Measurements from ENCODE around the gene GSE1. TPM values are rescaled to one million over a fixed set of nuclear protein-coding genes. Genes with fewer than 3 reads are reported as not detected.

The GSE1 gene
- total RNA-seq, 1 experiment from 2014 or later = 124 TPM

- Mint-ChIP-seq H3K9me3 (no peaks in the 10 kb centered on the region), H3K27ac (peak overlapping the region; percentile 97), H3K4me3 (peak overlapping the region; percentile 68), H3K27me3 (ENCODE audit: low read depth) (peaks cover 17% of the 10 kb centered on the region), H3K36me3 (no peaks in the 10 kb centered on the region), H3K4me1 (peaks cover 49% of the 10 kb centered on the region)
- peak; percentile 40 for ATAC-seq
- peak; percentile 94 for DNase-seq (ENCODE audit: low spot score)
- ChIA-PET POLR2A (interaction anchor here (0.5 to 3.3 kb wide), 4 partner anchors 32 to 63 kb away, joined by 3 to 20 read pairs (median 6); no protein-coding TSS in a partner anchor), CTCF (interaction anchor here (0.6 to 9.0 kb wide), 36 partner anchors 9 to 357 kb away, joined by 3 to 160 read pairs (median 4); no protein-coding TSS in a partner anchor)
- TF ChIP-seq MXD4 (CRISPR knock-in tag; IDR thresholded peaks at IDR 0.05; ENCODE audit: borderline replicate concordance) (no peak), SP1 (CRISPR knock-in tag; conservative IDR thresholded peaks at IDR 0.05) (peak; percentile 72), RORB (CRISPR knock-in tag; IDR thresholded peaks at IDR 0.05) (no peak), ZNF423 (CRISPR knock-in tag; IDR thresholded peaks at IDR 0.05) (peak; percentile 65), PREB (CRISPR knock-in tag; IDR thresholded peaks at IDR 0.05; ENCODE audit: borderline replicate concordance) (no peak), E2F5 (CRISPR knock-in tag; IDR thresholded peaks at IDR 0.05) (no peak), MLX (CRISPR knock-in tag; IDR thresholded peaks at IDR 0.05) (no peak), ZNF281 (CRISPR knock-in tag; IDR thresholded peaks at IDR 0.05) (peak; percentile 60), ZNF532 (CRISPR knock-in tag; IDR thresholded peaks at IDR 0.05; ENCODE audit: borderline replicate concordance) (0 out of 2 replicates have a peak, but pooled peaks have one; percentile 22), E2F1 (CRISPR knock-in tag; IDR thresholded peaks at IDR 0.05) (no peak), ZNF396 (CRISPR knock-in tag; IDR thresholded peaks at IDR 0.05; ENCODE audit: borderline replicate concordance) (no peak), STAT6 (CRISPR knock-in tag; conservative IDR thresholded peaks at IDR 0.05; ENCODE audit: low read depth) (no peak), ATF3 (CRISPR knock-in tag; conservative IDR thresholded peaks at IDR 0.05) (no peak), GRHL2 (CRISPR knock-in tag; IDR thresholded peaks at IDR 0.05; ENCODE audit: insufficient replicate concordance, severe bottlenecking) (no peak), MYBL2 (CRISPR knock-in tag; IDR thresholded peaks at IDR 0.05) (peak; percentile 70; the same call in 1 of the 2 replicates), TEAD1 (CRISPR knock-in tag; IDR thresholded peaks at IDR 0.05) (no peak), HMGXB4 (CRISPR knock-in tag; IDR thresholded peaks at IDR 0.05) (peak; percentile 53; the same call in 1 of the 2 replicates), TCF7 (CRISPR knock-in tag; IDR thresholded peaks at IDR 0.05; ENCODE audit: low read depth) (no peak), ELF4 (CRISPR knock-in tag; IDR thresholded peaks at IDR 0.05; ENCODE audit: low read depth) (no peak)
These were observed 2.5 kb upstream of the GSE1 start for GRCh38 chr16:85610446-85611193.
